GM21576 (cell line): ENCODE results near the gene XPNPEP1.

Experiments used
- ATAC-seq: cut with Tn5 transposase; IDR thresholded peaks from one replicate; pipeline ENCODE4 v1.9.1; 2021; ENCODE audit warnings: mild to moderate bottlenecking, moderate library complexity; ENCODE audit not compliant: unreplicated experiment

XPNPEP1 gene

GRCh38 chr10:109866995-109867635 is 56.2 kb downstream of the XPNPEP1 start:
- no peak for ATAC-seq

- ATAC-seq: no peak
These were observed 56.9 kb downstream of the XPNPEP1 start for GRCh38 chr10:109866168-109866994.

- ATAC-seq: no peak
These were observed 59.5 kb downstream of the XPNPEP1 start for GRCh38 chr10:109863775-109864174.

GRCh38 chr10:109862738-109863137 is 60.6 kb downstream of the XPNPEP1 start:
- ATAC-seq: no peak

GRCh38 chr10:109862041-109862440 is 61.3 kb downstream of the XPNPEP1 start:
- ATAC-seq: no peak

GRCh38 chr10:109861081-109861480 is 62.2 kb downstream of the XPNPEP1 start:
- no peak for ATAC-seq

- no peak for ATAC-seq
These were observed 64.1 kb downstream of the XPNPEP1 start for GRCh38 chr10:109859221-109859620.

- no peak for ATAC-seq
These were observed 67.6 kb downstream of the XPNPEP1 start for GRCh38 chr10:109855746-109856145.

- no peak for ATAC-seq
These were observed 69.4 kb downstream of the XPNPEP1 start for GRCh38 chr10:109853921-109854320.

GRCh38 chr10:109852475-109853037 is 70.8 kb downstream of the XPNPEP1 start:
- peak; percentile 94 for ATAC-seq

GRCh38 chr10:109851616-109852474 is 71.5 kb downstream of the XPNPEP1 start:
- ATAC-seq: peak; percentile 11

GRCh38 chr10:109846832-109847231 is 76.5 kb downstream of the XPNPEP1 start:
- no peak for ATAC-seq

GRCh38 chr10:109845308-109845707 is 78.0 kb downstream of the XPNPEP1 start:
- no peak for ATAC-seq

- no peak for ATAC-seq
These were observed 84.6 kb downstream of the XPNPEP1 start for GRCh38 chr10:109838592-109839244.

GRCh38 chr10:109837384-109837783 is 85.9 kb downstream of the XPNPEP1 start:
- ATAC-seq: no peak

GRCh38 chr10:109835257-109835656 is 88.1 kb downstream of the XPNPEP1 start:
- ATAC-seq: no peak

- no peak for ATAC-seq
These were observed 91.5 kb downstream of the XPNPEP1 start for GRCh38 chr10:109831846-109832245.

- ATAC-seq: no peak
These were observed 99.1 kb downstream of the XPNPEP1 start for GRCh38 chr10:109824206-109824605.

GRCh38 chr10:109823196-109823595 is 100.1 kb downstream of the XPNPEP1 start:
- no peak for ATAC-seq

GRCh38 chr10:109821672-109822071 is 101.6 kb downstream of the XPNPEP1 start:
- ATAC-seq: no peak
